Endothelial cell of umbilical vein (primary cell): ENCODE measurements around the gene TRIM47. TPM values are rescaled to one million over a fixed set of nuclear protein-coding genes. Genes with fewer than 3 reads are reported as not detected.

Experiments
- BruUV-seq: library from RNA; stranded (reverse); fragments of 400-500 nt; replicated peaks from 2 replicates; lab custom pipeline; 2021; lab: Mats Ljungman, UMichigan
- CTCF ChIA-PET: fragments of 300-600, 350-600 bp; sonication (Branson Sonifier 250); formaldehyde crosslinking; loops from one replicate; lab custom pipeline; 2021; ENCODE audit warnings: antibody characterized with exemption, inconsistent platforms; lab: Charles Lee
- POLR2A ChIA-PET: fragments of 300-600, 350-600 bp; sonication (Branson Sonifier 250); formaldehyde crosslinking; loops from one replicate; lab custom pipeline; 2021; ENCODE audit warnings: antibody characterized with exemption, inconsistent platforms; lab: Charles Lee
- DNase-seq: peaks from one replicate; pipeline ENCODE4 v3.0.0-alpha.2; 2011; ENCODE audit warnings: low read depth, low spot score
- FAIRE-seq: peaks from 2 replicates; lab custom pipeline; 2011; peaks lifted over from hg19 to GRCh38; lab: Jason Lieb, UNC
- H2AFZ ChIP-seq: 2 replicates; pipeline ENCODE4 v1.6.0; 2012; ENCODE audit warnings: low read depth, low read length, control low read depth, inconsistent platforms
- H3K27ac ChIP-seq: 2 replicates; pipeline ENCODE4 v1.5.1; 2011; ENCODE audit warnings: low read depth, mild to moderate bottlenecking, control low read depth, low read length, moderate library complexity; ENCODE audit not compliant: insufficient read depth
- H3K27me3 ChIP-seq, 2 experiments: 2 replicates each; pipeline versions ENCODE4 v1.6.0 to v1.6.1; 2011; ENCODE audit warnings: low read length in 2 of 2, mixed read lengths in 1 of 2; ENCODE audit not compliant: control insufficient read depth in 2 of 2, insufficient read depth in 2 of 2
- H3K36me3 ChIP-seq, 2 experiments: 2 replicates in 1 of 2; 3 replicates in 1 of 2; pipeline ENCODE4 v1.5.1; 2011; ENCODE audit warnings: low read length in 2 of 2, mild to moderate bottlenecking in 1 of 2, moderate library complexity in 1 of 2; ENCODE audit not compliant: control insufficient read depth in 2 of 2, insufficient read depth in 2 of 2; ENCODE audit errors: extremely low read depth in 1 of 2
- H3K4me1 ChIP-seq: 3 replicates; pipeline ENCODE4 v1.5.1; 2011; ENCODE audit warnings: mild to moderate bottlenecking, low read length; ENCODE audit not compliant: control insufficient read depth, insufficient read depth; ENCODE audit errors: extremely low read depth
- H3K4me2 ChIP-seq: 2 replicates; pipeline ENCODE4 v1.6.1; 2011; ENCODE audit warnings: low read length, control low read depth, mixed read lengths; ENCODE audit not compliant: insufficient read depth
- H3K4me3 ChIP-seq, 3 experiments: fragments of 200-600 bp in 1 of 3; sonication (generic), shearing (Covaris generic) in 1 of 3; replicated peaks in 1 of 3; 2 replicates each; pipeline ENCODE4 v1.5.1; 2011 to 2016; ENCODE audit warnings: control low read depth in 3 of 3, low read length in 3 of 3, mild to moderate bottlenecking in 2 of 3, inconsistent platforms in 1 of 3, low read depth in 1 of 3, moderate library complexity in 1 of 3; ENCODE audit not compliant: insufficient read depth in 1 of 3
- H3K79me2 ChIP-seq: 2 replicates; pipeline ENCODE4 v1.6.0; 2012; ENCODE audit warnings: low read length, inconsistent platforms; ENCODE audit not compliant: control insufficient read depth, insufficient read depth
- H3K9ac ChIP-seq: replicated peaks from 2 replicates; pipeline ENCODE3; 2011; ENCODE audit warnings: low read length, control low read depth; ENCODE audit not compliant: insufficient read depth; ENCODE audit errors: extremely low read depth
- H3K9me1 ChIP-seq: replicated peaks from 3 replicates; pipeline ENCODE4 v1.6.0; 2011; ENCODE audit warnings: mild to moderate bottlenecking, low read length; ENCODE audit not compliant: control insufficient read depth, insufficient read depth; ENCODE audit errors: extremely low read depth
- H3K9me3 ChIP-seq: replicated peaks from 2 replicates; pipeline ENCODE4 v1.5.1; 2012; ENCODE audit warnings: low read length, inconsistent platforms; ENCODE audit not compliant: control insufficient read depth, insufficient read depth
- H4K20me1 ChIP-seq: replicated peaks from 2 replicates; pipeline ENCODE3; 2011; ENCODE audit warnings: mild to moderate bottlenecking, low read length; ENCODE audit not compliant: control insufficient read depth, insufficient read depth; ENCODE audit errors: extremely low read depth
- CTCF ChIP-seq, 2 donors: IDR thresholded peaks; 1 replicate in 1 of 2; 2 replicates in 1 of 2; pipeline ENCODE4 v1.5.1; 2011; ENCODE audit warnings: low read length in 2 of 2, mild to moderate bottlenecking in 2 of 2, moderate library complexity in 2 of 2, control low read depth in 1 of 2, inconsistent platforms in 1 of 2, low read depth in 1 of 2; ENCODE audit not compliant: insufficient read depth in 1 of 2; ENCODE audit errors: extremely low read depth in 1 of 2
- EZH2 ChIP-seq: IDR thresholded peaks from 2 replicates; pipeline ENCODE4 v1.6.1; 2012; ENCODE audit warnings: borderline replicate concordance, low read depth, mild to moderate bottlenecking, moderate library complexity, low read length, inconsistent platforms; ENCODE audit not compliant: severe bottlenecking
- FOS ChIP-seq: IDR thresholded peaks from 2 replicates; pipeline ENCODE4 v1.6.1; 2011; ENCODE audit warnings: mild to moderate bottlenecking, low read length, moderate library complexity, borderline replicate concordance; ENCODE audit not compliant: insufficient read depth
- GATA2 ChIP-seq: IDR thresholded peaks from 2 replicates; pipeline ENCODE4 v1.7.0; 2011; ENCODE audit warnings: low read depth, mild to moderate bottlenecking, moderate library complexity, mixed read lengths, low read length; ENCODE audit not compliant: insufficient read length, insufficient read depth
- JUN ChIP-seq: IDR thresholded peaks from 2 replicates; pipeline ENCODE4 v1.6.1; 2011; ENCODE audit warnings: borderline replicate concordance, low read depth; ENCODE audit not compliant: insufficient read length, insufficient read depth
- MAX ChIP-seq: IDR thresholded peaks from 2 replicates; pipeline ENCODE4 v1.6.1; 2011; ENCODE audit not compliant: insufficient read depth, insufficient read length
- MYC ChIP-seq: IDR thresholded peaks from one replicate; pipeline ENCODE4 v1.6.1; 2011; ENCODE audit warnings: mild to moderate bottlenecking, low read depth, low read length
- POLR2A ChIP-seq: IDR thresholded peaks from 2 replicates; pipeline ENCODE4 v1.6.1; 2012; ENCODE audit warnings: low read depth, mild to moderate bottlenecking, control low read depth, low read length
- POLR2AphosphoS5 ChIP-seq: IDR thresholded peaks from 2 replicates; pipeline ENCODE4 v1.6.1; 2012; ENCODE audit warnings: low read depth, mild to moderate bottlenecking, control low read depth, low read length, moderate library complexity; ENCODE audit not compliant: insufficient read depth
- dilution Hi-C: fragments of 300-500 bp; cut with MboI; formaldehyde crosslinking; loops from one replicate; pipeline ENCODE4 v1.15.0; 2019; ENCODE audit warnings: low sequenced_read_pairs; ENCODE audit not compliant: extremely low pct_ligation_motif_present
- intact Hi-C: fragments of 100-400 bp; cut with micrococcal nuclease; formaldehyde crosslinking; loops from one replicate; pipeline ENCODE4 v1.10.0; 2022
- polyA plus RNA-seq, 4 experiments: library from polyadenylated mRNA; depleted of rRNA in 3 of 4; stranded (reverse) in 3 of 4; unstranded in 1 of 4; fragments of >200 nt; gene quantifications; 2 replicates each; pipeline versions ENCODE4 v1.2.1 to v1.2.3, GENCODE V29; 2011 to 2012; ENCODE audit warnings: missing spikeins in 1 of 4
- total RNA-seq: library from RNA; stranded (reverse); gene quantifications from 2 replicates; pipeline ENCODE4 v1.2.3, GENCODE V29; 2021

TRIM47 gene
- total and polyA plus RNA-seq, 2 donors (not counting 3 experiments of a cell fraction or from before 2014, with no cell fraction given): 67.7 to 75.1 TPM

- Histone ChIP-seq H3K4me2 (peak overlapping the region; percentile 50), H3K9ac (peak overlapping the region; percentile 82)
Measured at GRCh38 chr17:75876938-75877751, 1.2 kb downstream of the TRIM47 start.

More at GRCh38 chr17:75876938-75877751, 1.2 kb downstream of the TRIM47 start:
- ChIA-PET POLR2A (interaction anchor here (0.7 to 3.0 kb wide), 2 partner anchors 13 to 19 kb away, joined by 3 to 17 read pairs; no protein-coding TSS in a partner anchor), CTCF (interaction anchor here (0.6 to 10.3 kb wide), 15 partner anchors 10 to 112 kb away, joined by 3 to 241 read pairs (median 5); partner anchors contain the start of genes GALK1, TRIM65, UNC13D and WBP2)
- no peaks in the 10 kb centered on the region for H3K27me3 ChIP-seq
- no peaks in the 10 kb centered on the region for H4K20me1 ChIP-seq
- no peaks in the 10 kb centered on the region for H3K9me3 ChIP-seq
- peaks cover 40% of the 10 kb centered on the region for H3K4me1 ChIP-seq
- H3K79me2 ChIP-seq: peaks cover 6% of the 10 kb centered on the region
- TSS peak; percentile 57 for BruUV-seq
- H3K36me3 ChIP-seq: peaks cover 3 to 18% of the 10 kb centered on the region in 2 experiments
- H2AFZ ChIP-seq: no peak overlapping the region
- DNase-seq (peak; percentile 98), FAIRE-seq (peak; percentile 96)
- dilution Hi-C loops: no loop called here
- H3K9me1 ChIP-seq: no peaks in the 10 kb centered on the region
- intact Hi-C loops: loop anchor here (1.0 to 2.0 kb wide), 7 partner anchors 19 to 98 kb away; partner anchors contain the start of genes MRPL38, TRIM65, UNC13D and UNK
- peak; percentile 83 for TF ChIP-seq POLR2A
- peak in 1 of 2 donors; percentile 23 for TF ChIP-seq CTCF (IDR thresholded peaks at IDR 0.05; ENCODE audit: extremely low read depth in 1 of 2, insufficient read depth in 1 of 2, low read depth in 1 of 2, low read length in 2 of 2)
- TF ChIP-seq POLR2AphosphoS5: peak; percentile 97
- peak; percentile 11 for TF ChIP-seq MAX
- peak; percentile 92 for TF ChIP-seq FOS
- no peak for TF ChIP-seq GATA2
- no peak for TF ChIP-seq EZH2
- peak; percentile 65 for TF ChIP-seq MYC
- peak; percentile 81 for TF ChIP-seq JUN
- H3K27ac ChIP-seq: peak overlapping the region; percentile 70
- peak overlapping the region; percentile 1 to 67 (median 66) for H3K4me3 ChIP-seq
